HFFc6 (cell line): ENCODE results near the gene SAMD14. TPM values are rescaled to one million over a fixed set of nuclear protein-coding genes. Genes with fewer than 3 reads are reported as not detected.
A peak's percentile ranks its signal among the peaks of the same experiment; 100 is the strongest.

ENCODE experiments used
- DNase-seq: peaks from one replicate; pipeline ENCODE4 v3.0.0-alpha.2; 2018
- H3K27ac Mint-ChIP-seq: 2 replicates; pipeline ENCODE4 v1.8.0; 2020; ENCODE audit warnings: mild to moderate bottlenecking, mixed read lengths
- H3K27me3 Mint-ChIP-seq: 2 replicates; pipeline ENCODE4 v1.8.0; 2021; ENCODE audit warnings: mild to moderate bottlenecking, moderate library complexity, mixed read lengths; ENCODE audit not compliant: insufficient read depth
- H3K36me3 Mint-ChIP-seq: 2 replicates; pipeline ENCODE4 v1.8.0; 2021; ENCODE audit warnings: low read depth, mixed read lengths
- H3K4me1 Mint-ChIP-seq: 2 replicates; pipeline ENCODE4 v1.8.0; 2020; ENCODE audit warnings: low read depth, mixed read lengths
- H3K4me3 Mint-ChIP-seq: 2 replicates; pipeline ENCODE4 v1.8.0; 2020; ENCODE audit warnings: mild to moderate bottlenecking, moderate library complexity, mixed read lengths
- H3K9me3 Mint-ChIP-seq: 2 replicates; pipeline ENCODE4 v1.8.0; 2020; ENCODE audit warnings: mild to moderate bottlenecking, mixed read lengths
- total RNA-seq, 6 experiments: library from RNA; stranded (reverse); fragmentation: NEBNext Ultra II Directional; extraction: Animal tissue kit (Norgen Biotek cat#: 25700); gene quantifications; 2 replicates in 1 of 6; 3 replicates in 5 of 6; pipeline ENCODE4 v1.2.3, GENCODE V29; 2021
- TF ChIP-seq, protein P1 (sequence below): fragments of 200-600 bp; sonication (generic); IDR thresholded peaks from 2 replicates; pipeline ENCODE4 v1.5.0; 2021; ENCODE audit warnings: antibody characterized with exemption, mild to moderate bottlenecking

SAMD14 gene
- total RNA-seq, 6 experiments from 2014 or later = 4.3 to 14.1 (median 11.4) TPM

DNA sequence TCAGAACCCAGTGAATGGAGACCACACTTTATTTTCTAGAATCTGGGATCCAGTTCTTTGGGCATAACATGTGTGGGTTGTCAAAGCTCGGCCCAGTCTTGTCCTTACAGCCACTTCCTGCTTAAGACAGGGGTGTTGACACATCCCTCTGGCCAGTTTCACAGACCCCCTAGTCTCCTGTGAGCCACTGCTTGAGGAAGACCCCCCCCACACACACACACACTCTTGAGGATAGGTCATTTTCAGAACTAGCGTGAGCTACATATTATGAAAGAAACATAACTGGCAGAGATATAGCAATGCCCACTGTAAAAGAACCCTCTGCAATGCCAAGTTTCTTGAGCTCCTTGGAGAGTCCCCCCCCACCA is 38.1 kb downstream of the SAMD14 start:
- H3K4me3 Mint-ChIP-seq = no peak overlapping the region; the same call in 1 of the 2 replicates
- H3K27ac Mint-ChIP-seq = peak overlapping the region; percentile 66
- H3K27me3 Mint-ChIP-seq = peaks cover 36% of the 10 kb centered on the region
- H3K4me1 Mint-ChIP-seq = peaks cover 35% of the 10 kb centered on the region
- H3K36me3 Mint-ChIP-seq = peaks cover 27% of the 10 kb centered on the region; the same call in 1 of the 2 replicates
- H3K9me3 Mint-ChIP-seq = no peaks in the 10 kb centered on the region
- DNase-seq = no peak
- TF ChIP-seq, protein P1, sequence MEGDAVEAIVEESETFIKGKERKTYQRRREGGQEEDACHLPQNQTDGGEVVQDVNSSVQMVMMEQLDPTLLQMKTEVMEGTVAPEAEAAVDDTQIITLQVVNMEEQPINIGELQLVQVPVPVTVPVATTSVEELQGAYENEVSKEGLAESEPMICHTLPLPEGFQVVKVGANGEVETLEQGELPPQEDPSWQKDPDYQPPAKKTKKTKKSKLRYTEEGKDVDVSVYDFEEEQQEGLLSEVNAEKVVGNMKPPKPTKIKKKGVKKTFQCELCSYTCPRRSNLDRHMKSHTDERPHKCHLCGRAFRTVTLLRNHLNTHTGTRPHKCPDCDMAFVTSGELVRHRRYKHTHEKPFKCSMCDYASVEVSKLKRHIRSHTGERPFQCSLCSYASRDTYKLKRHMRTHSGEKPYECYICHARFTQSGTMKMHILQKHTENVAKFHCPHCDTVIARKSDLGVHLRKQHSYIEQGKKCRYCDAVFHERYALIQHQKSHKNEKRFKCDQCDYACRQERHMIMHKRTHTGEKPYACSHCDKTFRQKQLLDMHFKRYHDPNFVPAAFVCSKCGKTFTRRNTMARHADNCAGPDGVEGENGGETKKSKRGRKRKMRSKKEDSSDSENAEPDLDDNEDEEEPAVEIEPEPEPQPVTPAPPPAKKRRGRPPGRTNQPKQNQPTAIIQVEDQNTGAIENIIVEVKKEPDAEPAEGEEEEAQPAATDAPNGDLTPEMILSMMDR = no peak

DNA sequence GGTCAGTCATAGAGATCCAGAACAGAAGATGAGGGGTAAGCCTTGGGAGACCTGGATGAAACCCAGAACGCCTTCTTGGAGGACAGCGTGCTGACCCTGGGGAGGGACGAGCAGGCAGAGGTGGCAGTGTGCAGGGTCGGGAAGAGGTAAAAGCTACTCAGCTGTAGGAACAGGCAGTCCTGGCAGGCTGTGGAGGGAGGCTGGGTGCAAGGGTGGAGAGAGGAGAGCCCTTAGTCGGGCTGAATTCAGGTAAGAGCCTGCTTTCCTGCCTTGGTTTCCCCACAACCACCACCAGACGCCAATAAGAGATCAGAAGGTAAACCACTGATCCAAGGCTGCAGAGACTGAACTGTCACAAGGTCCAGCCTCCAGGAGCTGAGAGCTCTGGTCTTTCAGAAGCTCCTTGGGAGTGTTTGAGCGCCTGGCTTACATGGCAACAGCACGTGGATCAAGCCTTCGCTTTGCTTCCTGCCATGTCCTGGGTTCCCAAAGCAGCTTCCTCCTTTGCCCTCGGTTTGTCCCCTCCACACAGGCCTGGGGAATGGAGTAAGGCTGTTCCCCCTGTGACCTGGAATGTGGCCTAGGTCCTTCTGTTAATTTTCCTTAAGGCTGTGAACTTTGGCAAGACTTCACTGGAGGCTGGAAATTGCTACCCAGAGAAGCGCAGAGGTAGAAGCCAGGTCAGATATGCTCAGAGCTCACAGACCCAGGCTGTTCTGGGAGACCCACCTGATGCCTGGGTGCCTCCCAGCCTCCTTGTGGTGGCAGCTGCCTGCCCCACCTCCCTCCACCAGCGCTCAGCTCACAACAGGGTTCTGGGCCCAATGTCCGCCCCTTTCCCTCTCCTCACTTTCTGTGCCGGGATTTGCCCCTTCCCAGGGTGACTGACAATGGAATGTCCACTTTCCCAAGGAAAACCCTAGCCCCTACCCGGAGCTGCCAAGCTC is 38.7 kb downstream of the SAMD14 start:
- peaks cover 27% of the 10 kb centered on the region; the same call in 1 of the 2 replicates for H3K36me3 Mint-ChIP-seq

DNA sequence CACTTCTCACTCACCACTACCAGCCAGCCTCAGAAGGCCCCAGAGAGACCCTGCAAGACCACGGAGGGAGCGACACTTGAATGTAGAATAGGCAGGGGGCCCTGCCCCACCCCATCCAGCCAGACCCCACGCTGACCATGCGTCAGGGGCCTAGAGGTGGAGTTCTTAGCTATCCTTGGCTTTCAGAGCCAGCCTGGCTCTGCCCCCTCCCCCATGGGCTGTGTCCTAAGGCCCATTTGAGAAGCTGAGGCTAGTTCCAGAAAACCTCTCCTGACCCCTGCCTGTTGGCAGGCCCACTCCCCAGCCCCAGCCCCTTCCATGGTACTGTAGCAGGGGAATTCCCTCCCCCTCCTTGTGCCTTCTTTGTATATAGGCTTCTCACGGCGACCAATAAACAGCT is 39.9 kb downstream of the SAMD14 start:
- H3K27ac Mint-ChIP-seq = 0 out of 2 replicates have a peak overlapping the region, but pooled peaks have one; percentile 9
- no peaks in the 10 kb centered on the region for H3K9me3 Mint-ChIP-seq
- TF ChIP-seq, protein P1 = no peak
- peaks cover 30% of the 10 kb centered on the region; the same call in 1 of the 2 replicates for H3K36me3 Mint-ChIP-seq
- no peak for DNase-seq
- H3K27me3 Mint-ChIP-seq = peaks cover 27% of the 10 kb centered on the region
- no peak overlapping the region; the same call in 1 of the 2 replicates for H3K4me3 Mint-ChIP-seq
- peaks cover 22% of the 10 kb centered on the region for H3K4me1 Mint-ChIP-seq

More for the DNA sequence above, 38.7 kb downstream of the SAMD14 start:
- peak overlapping the region; percentile 66 for H3K27ac Mint-ChIP-seq
- no peak overlapping the region; the same call in 1 of the 2 replicates for H3K4me3 Mint-ChIP-seq
- H3K9me3 Mint-ChIP-seq = no peaks in the 10 kb centered on the region
- no peak for DNase-seq
- peaks cover 32% of the 10 kb centered on the region for H3K4me1 Mint-ChIP-seq
- TF ChIP-seq, protein P1 = no peak
- H3K27me3 Mint-ChIP-seq = peaks cover 34% of the 10 kb centered on the region

DNA sequence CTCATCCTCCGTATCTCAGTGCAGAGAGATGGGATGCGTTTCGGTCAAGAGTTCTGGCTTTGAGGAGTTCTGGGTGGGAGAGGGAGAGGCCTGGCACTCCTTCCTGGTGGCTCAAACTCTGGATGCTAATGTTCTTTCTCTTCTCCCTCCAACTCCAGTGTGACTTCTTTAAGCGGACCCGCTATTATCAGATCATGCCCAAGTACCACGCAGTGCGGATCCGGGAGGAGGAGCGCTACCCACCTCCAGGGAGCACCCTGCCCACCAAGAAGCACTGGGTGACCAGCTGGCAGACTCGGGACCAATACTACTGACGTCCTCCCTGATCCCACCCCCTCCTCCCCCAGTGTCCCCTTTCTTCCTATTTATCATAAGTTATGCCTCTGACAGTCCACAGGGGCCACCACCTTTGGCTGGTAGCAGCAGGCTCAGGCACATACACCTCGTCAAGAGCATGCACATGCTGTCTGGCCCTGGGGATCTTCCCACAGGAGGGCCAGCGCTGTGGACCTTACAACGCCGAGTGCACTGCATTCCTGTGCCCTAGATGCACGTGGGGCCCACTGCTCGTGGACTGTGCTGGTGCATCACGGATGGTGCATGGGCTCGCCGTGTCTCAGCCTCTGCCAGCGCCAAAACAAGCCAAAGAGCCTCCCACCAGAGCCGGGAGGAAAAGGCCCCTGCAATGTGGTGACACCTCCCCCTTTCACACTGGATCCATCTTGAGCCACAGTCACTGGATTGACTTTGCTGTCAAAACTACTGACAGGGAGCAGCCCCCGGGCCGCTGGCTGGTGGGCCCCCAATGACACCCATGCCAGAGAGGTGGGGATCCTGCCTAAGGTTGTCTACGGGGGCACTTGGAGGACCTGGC is 40.8 kb downstream of the SAMD14 start:
- Mint-ChIP-seq H3K27me3 (peaks cover 19% of the 10 kb centered on the region), H3K36me3 (peaks cover 39% of the 10 kb centered on the region; the same call in 1 of the 2 replicates), H3K27ac (peak overlapping the region; percentile 19; the same call in 1 of the 2 replicates), H3K9me3 (no peaks in the 10 kb centered on the region), H3K4me1 (peaks cover 13% of the 10 kb centered on the region), H3K4me3 (no peak overlapping the region)
- TF ChIP-seq, protein P1 = no peak
- no peak for DNase-seq

DNA sequence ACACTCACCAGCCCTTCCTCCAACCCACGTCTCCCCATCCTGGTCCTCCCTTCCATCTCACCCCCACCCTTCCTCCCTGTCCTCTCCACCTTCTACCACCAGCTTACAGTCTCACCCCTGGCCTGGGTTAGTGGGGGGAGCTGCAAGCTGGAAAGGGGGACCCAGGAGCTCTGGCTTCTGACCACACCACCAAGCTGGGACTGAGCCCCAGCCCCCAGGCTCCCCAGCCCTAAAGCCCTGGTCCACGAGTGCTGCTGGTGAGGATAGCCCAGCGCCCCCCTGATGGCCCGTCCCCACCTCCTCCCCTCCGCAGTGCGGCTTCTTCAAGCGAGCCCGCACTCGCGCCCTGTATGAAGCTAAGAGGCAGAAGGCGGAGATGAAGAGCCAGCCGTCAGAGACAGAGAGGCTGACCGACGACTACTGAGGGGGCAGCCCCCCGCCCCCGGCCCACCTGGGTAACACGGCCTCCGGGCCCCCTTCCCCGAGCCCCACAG is 42.0 kb downstream of the SAMD14 start:
- Mint-ChIP-seq H3K9me3 (no peaks in the 10 kb centered on the region), H3K27ac (peak overlapping the region; percentile 16; the same call in 1 of the 2 replicates), H3K36me3 (peaks cover 45% of the 10 kb centered on the region)

More for the DNA sequence above, 42.0 kb downstream of the SAMD14 start:
- TF ChIP-seq, protein P1 = no peak
- H3K27me3 Mint-ChIP-seq = peaks cover 15% of the 10 kb centered on the region
- H3K4me1 Mint-ChIP-seq = peaks cover under 1% of the 10 kb centered on the region; the same call in 1 of the 2 replicates
- H3K4me3 Mint-ChIP-seq = no peak overlapping the region
- no peak for DNase-seq
